ENCODE measurements around the gene DCLK2.

DNA sequence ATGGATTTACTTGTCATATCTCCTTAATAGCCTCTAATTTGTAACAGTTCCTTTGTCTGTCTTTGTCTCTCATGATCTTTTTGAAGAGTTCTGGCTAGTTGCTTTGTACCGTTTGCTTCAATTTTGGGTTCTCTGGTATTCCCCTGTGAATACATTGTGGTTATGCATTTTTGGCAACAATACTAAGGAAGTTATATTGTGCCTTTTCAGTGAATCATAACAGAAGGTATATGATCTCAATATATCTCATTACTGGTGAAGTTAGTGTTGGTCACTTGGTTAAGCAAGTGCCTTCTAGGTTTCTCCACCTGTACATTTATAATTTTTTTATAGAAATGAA, 48.6 kb downstream of the DCLK2 start:
- TF ChIP-seq, protein P1, sequence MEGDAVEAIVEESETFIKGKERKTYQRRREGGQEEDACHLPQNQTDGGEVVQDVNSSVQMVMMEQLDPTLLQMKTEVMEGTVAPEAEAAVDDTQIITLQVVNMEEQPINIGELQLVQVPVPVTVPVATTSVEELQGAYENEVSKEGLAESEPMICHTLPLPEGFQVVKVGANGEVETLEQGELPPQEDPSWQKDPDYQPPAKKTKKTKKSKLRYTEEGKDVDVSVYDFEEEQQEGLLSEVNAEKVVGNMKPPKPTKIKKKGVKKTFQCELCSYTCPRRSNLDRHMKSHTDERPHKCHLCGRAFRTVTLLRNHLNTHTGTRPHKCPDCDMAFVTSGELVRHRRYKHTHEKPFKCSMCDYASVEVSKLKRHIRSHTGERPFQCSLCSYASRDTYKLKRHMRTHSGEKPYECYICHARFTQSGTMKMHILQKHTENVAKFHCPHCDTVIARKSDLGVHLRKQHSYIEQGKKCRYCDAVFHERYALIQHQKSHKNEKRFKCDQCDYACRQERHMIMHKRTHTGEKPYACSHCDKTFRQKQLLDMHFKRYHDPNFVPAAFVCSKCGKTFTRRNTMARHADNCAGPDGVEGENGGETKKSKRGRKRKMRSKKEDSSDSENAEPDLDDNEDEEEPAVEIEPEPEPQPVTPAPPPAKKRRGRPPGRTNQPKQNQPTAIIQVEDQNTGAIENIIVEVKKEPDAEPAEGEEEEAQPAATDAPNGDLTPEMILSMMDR (conservative IDR thresholded peaks at IDR 0.05; ENCODE audit: low read length) = no peak
- TF ChIP-seq EZH2phosphoT487 (IDR thresholded peaks at IDR 0.05; ENCODE audit: borderline replicate concordance, low read depth, low read length) = no peak

Measured in OCI-LY7 (cell line).